Fibroblast of skin of back (primary cell): Measurements from ENCODE around the gene CCDC78.
"Not testable (repeated sequence)": the region's sequence is repeated elsewhere in the genome, so short reads cannot be mapped to it uniquely, and the experiment has no call there.

ENCODE experiments used
- DNase-seq: peaks from one replicate; pipeline ENCODE4 v3.0.0-alpha.2; 2013

CCDC78 gene

DNA sequence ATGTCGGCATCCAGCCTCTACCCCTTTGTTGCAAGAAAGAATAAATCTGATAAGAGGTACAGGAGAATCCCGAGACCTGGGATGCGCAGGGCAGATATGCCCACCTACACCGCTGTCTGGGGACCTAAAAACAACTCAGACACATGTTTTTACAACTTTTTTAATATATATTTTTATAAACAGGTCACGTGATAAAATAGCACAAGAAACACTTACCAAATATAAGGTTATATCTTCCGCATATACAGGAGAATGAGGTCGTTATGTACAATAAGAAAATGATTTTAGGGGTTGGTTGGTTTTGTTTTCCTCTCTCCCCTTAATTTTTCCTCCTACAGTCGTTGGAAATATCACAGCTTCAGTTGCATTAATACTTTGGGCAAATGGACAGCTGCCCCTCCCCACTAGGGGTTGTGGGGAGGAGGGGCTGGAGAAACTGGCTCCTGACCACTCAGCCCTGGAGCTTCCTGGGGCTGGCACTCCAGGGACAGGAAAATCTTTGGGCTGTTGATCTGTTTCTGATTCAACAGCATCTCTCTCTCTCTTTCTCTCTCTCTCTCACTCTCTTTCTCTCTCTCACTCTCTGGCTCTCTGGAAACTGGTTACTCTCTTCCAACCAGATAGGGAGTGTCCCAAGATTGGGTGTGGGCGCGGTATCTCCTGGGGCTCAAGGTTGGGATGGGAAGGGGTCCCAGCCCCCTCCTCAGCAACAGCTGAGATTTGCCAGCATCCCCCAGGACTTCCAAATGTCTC, 33.7 kb downstream of the CCDC78 start:
- DNase-seq, result no peak

DNA sequence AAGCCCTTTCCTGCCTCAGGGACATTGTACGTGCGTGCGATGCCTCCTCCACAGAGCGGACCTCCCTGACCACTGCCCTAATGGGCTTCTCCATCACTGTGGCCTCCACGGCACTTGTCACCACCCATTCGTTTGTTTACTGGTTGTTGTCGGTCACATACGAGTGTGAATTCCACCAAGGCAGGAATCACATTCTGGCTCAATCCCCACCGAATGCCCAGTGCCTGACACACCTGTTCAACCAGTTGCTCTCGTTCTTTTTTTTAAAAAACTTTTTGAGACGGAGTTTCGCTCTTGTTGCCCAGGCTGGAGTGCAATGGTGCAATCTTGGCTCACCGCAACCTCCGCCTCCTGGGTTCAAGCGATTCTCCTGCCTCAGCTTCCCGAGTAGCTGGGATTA, 35.0 kb downstream of the CCDC78 start:
- not testable (repeated sequence) for DNase-seq

DNA sequence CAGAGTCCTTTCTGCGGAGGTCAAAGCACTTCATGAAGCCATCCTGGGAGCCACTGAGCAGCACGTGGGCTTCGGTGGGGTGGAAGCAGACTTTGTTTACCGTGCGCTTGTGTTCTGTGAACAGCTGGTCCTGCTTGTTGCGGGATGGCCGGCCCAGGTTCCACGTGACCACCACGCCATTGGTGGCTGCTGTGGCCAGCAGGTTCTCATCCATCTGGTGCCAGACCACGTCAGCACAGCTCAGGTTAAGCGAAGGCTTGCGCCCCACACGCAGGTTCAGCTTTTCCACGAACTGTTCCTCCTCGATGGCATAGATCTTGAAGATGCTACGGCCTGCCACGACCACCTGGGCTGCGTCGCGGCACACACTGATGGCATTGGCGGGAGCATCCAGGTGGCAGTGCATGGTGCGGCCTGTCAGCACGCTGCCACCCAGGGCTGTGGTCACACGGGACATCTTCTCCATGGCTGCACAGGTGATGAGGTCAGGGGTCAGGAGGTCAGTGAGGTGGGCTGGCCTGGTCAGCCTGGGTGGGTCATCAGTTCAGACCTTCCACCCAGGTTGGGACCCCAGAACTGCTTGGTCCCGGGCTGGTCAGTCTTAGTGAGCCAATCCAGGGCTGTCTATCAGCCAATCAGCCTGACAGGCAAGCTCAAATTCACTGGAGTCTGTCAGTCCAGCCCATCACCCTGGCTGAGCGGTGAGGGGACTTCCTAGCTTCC, 36.9 kb downstream of the CCDC78 start:
- DNase-seq, result no peak

DNA sequence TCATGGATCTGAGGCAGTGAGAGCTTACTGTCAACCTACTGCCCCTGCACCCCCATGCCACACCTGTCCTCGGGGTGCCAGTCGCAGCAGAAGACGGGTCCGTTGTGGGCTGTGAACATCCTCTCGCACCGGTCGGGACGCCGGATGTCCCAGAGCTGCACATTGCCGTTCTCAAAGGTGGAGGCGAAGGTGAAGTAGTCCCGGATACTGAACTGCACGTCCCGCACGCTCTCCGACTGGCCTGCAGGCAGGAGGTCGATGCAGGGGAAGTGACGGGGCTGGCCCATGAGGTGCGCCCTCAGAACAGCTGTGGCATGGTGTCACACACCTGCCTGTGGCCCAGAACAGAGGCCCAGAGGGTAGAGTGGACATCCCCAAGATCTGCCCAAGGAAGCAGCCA, 38.7 kb downstream of the CCDC78 start:
- no peak for DNase-seq

DNA sequence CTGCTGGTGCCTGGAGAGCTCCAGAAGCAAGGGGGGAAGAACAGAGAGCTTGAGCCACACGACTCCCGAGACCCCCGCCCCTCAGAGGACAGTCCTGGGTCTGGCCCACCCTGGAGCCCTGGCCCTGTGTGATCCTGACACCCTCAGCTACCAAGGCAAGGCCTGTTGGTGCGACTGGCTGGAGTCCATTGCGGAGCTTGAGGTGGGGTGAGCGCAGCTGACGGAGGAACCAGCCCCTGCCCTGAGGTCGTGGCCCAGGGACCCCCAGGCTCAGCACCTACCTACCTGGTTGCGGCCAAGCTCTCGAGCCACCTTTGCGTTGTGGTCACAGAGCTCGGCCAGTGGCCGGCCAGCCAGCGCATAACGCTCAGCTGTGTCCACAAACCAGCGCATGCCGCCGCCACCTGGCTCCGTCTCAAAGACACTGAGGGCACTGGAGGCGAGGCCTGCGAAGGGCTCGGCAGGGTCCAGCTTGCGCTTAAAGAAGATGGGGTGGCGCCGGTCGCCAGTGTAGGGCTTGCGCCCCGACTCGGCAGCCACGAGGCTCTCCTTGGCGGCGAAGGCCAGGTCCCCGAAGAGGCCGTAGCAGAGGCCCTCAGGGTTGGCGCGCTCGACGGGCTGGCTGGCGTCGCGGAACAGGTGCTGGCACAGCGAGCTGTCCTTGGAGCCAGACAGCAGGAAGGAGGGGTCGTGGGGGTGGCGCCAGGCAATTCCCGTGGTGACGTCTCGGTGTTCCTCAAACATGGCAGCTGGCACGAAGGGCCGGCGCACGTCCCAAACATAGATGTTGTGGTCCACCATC, 39.6 kb downstream of the CCDC78 start:
- no peak for DNase-seq

DNA sequence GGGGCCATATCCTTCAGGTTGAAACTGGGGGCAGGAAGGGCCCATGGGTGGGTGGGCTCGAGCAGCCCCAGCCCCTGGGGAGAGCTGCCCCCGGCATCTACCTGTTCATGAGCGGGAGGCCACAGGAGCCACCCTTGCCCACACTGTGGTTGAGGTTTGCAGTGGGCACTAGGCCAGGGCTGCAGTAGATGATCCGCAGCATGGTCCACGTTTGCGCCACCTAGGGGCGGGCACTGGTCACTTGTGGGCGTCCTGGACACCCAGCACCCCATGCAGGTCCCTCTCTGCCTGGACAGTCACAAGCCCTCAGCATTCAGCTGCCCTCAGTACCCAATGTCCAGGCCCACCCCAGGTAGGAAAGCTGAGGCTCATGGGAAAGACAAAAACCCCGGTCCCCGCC, 40.3 kb downstream of the CCDC78 start:
- peak; percentile 44 for DNase-seq

DNA sequence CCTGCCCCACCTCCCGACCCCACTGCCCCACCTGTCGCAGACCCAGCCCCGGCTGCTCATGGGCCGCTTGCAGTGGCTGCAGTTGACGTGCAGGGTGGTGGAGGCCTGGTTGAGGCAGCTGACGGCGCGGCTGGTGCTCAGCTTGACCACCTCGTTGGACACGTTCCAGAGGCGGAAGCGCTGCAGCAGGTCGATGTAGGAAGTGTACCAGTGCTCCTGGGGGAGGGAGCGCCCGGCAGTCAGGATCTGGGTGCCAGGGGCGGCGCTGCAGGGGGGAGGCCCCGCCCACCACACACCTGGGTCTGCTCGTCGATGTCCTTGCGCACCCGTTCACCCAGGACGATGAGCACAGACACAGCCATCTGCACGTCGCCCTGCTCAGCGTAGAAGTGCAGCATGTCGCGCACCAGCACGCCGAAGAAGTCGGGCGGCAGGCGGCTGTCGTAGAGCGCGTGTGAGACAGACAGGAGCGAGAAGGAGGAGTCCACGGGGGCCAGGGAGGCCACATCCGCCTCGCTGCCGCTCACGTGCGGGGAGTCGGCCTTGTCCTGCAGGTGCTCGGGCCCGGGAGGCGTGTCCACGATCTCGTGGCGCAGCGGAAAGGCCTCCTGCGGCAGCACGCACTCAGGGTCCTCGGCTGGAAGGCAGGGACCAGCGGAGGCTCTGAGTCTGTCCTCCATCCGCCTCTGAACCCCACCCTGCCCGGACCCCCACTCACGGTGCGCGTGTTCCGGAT, 41.1 kb downstream of the CCDC78 start:
- no peak for DNase-seq

DNA sequence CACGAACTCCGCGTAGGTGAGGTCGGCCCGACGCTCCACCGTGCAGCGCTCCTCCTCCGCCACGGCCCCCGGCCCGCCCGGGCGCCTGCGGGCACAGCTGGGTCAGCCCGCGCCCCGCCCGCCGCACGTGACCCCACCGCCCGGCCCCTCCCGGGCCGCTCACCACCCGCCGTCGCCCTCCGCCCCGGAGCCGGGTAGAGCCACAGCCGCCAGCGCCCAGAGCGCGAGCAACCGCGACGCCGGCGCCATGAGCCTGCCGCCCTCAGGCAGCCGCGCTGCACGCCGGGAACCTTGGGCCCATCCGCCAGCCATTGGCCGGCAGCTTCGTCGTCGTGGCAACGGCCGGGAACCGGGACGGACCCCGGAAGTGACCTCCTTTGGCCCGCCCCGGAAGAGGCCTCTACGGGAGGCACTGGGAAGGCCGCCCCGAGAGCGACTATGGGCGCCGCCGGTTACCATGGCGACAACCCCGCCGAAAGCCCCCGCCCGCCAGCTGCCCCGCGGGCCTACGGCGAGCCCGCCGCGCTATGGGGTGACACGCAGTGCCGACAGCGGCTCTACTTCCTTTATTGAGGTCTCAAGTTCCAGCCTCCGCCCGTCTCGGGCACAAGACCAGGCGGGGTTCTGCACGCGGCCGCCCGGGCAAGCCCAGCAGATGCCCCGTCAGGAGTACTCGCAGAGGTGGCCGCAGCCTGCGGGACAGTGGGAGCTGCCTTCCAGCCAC, 42.0 kb downstream of the CCDC78 start, which contains the start of gene JMJD8:
JMJD8 (minus strand) TSS at position 264 of the 724 bp plus-strand sequence; CDS start at position 249, 15 bp downstream.
- peak; percentile 96 for DNase-seq

DNA sequence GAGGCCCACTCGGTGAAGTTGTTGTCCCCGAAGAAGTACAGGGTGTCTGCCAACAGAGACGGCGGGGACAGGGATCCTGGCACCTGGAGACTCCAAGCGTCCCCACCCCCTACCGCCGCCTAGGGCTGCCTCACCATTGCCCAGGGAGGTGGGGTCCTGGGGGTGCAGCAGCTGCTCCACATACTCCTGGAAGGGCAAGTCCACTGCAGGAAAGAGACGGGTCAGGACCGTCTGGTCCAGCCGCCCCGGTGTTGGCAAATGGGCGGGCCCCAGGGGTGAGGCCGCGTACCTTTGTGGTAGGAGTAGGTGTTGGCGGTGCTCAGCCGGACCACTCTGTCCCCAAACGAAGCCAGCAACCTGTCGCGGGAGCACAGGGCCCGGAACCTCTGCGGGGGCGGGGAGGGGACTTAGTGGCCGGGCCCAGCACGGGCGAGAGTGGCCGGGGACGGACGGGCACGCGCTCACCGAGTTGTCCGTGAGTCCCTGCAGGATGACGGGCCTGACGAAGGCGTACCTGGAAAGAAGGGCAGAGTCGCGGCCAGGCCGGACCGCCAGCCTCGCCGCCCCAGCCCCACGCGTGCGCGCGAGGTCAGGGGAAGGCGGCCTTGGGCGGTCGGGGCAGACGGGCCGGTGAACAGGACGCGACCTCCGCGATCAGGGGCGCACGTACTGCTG, 42.7 kb downstream of the CCDC78 start:
- no peak for DNase-seq

DNA sequence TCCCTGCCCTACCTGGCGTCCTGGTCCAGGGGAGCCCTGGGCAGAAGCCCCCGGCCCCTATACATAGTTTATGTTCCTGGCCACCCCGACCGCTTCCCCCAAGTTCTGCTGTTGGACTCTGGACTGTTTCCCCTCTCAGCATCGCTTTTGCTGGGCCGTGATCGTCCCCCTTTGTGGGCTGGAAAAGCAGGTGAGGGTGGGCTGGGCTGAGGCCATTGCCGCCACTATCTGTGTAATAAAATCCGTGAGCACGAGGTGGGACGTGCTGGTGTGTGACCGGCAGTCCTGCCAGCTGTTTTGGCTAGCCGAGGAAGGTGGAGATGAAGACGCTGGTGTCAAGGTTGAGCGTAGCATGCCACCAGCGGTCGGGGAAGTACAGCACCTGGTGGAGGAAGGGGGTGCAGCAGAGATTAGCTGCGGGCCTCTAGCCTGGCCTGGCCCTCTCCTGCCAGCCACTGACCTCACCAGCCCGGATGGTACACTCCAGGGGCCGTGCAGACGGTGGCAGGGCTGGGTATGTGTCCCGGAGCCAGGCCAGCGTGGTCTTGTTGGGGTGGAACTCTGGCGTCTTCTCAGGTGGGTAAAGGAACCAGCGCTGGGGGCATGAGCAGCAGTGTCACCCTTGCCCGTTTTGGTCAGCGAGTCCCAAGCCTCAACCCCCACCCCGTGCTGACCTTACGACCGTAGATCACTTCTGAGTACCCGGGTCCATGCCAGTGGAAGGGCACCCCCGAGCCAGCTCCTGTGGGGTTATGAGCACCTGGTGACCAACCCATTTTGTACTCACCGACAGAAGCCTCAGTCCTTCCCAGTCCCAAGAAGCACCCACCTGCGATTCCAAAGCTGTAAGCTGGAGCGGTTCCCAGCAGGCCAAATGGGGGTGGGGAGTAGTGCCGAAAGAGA, 43.5 kb downstream of the CCDC78 start:
- DNase-seq, result no peak

DNA sequence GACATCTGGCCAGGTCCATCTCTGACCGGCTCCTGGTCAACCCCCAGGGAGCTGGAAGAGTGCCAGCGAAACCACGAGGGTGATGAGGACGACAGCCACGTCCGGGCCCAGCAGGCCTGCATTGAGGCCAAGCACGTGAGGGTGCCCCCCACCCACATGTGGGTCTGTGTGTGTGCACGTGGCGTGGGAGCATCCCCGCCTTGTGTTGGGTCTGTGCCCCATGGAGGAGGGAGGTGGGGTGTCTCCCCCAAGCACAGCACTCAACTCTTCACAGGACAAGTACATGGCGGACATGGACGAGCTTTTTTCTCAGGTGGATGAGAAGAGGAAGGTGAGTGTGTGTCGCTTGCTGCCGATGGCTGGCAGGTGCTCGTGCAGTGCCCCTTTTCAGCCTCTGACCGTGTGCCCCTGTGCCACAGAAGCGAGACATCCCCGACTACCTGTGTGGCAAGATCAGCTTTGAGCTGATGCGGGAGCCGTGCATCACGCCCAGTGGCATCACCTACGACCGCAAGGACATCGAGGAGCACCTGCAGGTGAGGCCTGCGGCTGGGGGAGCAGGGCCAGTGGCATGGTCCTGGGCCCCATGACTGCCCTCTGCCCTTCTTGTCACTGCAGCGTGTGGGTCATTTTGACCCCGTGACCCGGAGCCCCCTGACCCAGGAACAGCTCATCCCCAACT, 44.4 kb downstream of the CCDC78 start:
- no peak for DNase-seq

DNA sequence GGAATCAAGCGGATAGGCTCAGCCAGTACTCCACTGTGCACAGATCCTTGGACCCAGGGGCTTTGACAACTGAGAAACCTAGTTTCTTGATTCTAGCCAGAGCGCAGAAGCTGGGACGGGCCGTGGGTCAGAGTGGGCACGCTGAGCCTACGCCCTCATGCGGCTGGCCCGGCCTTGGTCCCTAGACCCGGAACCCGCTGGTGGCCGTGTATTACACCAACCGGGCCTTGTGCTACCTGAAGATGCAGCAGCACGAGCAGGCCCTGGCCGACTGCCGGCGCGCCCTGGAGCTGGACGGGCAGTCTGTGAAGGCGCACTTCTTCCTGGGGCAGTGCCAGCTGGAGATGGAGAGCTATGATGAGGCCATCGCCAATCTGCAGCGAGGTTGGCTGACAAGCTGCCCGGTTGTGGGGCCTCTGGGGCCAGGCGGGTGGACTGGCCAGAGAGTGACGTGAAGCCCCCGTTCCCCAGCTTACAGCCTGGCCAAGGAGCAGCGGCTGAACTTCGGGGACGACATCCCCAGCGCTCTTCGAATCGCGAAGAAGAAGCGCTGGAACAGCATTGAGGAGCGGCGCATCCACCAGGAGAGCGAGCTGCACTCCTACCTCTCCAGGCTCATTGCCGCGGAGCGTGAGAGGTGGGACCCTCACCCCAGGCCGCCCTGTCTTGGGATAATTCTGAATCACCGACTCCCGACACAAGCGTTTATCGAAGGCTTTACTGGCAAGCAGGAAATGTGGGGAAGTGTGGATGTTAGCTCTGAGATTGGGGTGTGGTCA, 45.1 kb downstream of the CCDC78 start:
- DNase-seq, result peak; percentile 38

DNA sequence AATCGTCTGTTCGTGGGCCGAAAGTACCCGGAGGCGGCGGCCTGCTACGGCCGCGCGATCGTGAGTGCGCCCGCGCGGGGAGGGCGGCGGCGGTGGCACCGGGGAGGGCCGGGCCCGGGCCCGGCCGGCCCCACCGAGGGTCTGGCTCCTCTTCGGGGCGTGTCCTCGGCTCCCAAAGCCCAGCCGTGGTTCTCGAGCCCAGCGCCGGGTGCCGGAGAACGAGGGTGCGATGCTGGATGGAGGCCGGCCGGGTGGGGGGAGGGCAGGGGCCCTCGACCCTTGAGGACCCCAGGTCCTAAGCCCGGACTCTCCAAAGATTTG, 45.7 kb downstream of the CCDC78 start:
- no peak for DNase-seq

DNA sequence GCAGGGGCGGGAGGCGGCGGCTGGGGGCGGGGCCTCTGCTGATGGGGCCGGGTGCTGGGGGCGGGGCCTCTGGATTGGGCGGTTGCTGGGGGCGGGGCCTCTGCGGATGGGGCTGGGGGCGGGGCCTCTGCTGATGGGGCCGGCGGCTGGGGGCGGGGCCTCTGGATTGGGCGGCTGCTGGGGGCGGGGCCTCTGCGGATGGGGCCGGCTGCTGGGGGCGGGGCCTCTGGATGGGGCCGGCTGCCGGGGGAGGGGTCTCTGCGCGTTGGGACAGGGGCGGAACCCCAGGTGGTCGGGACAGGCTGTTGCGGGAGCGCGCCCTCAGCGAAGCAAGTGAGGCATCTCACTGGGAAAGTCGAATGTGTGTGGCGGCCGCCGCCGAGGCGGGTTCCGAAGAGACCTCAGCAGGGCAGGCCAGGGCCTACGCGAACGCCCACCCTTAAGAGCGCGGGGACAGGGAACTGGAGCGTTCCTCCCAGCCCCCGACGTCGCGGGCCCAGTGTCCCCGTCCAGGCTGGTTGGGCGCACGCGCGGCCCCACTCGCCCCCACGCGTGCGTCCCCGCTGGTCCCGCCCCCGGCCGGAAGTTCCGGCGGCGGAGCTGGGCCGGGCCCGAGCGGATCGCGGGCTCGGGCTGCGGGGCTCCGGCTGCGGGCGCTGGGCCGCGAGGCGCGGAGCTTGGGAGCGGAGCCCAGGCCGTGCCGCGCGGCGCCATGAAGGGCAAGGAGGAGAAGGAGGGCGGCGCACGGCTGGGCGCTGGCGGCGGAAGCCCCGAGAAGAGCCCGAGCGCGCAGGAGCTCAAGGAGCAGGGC, 46.2 kb downstream of the CCDC78 start, which contains the start of gene STUB1:
STUB1 (plus strand) TSS at position 597 of the 811 bp plus-strand sequence; CDS start at position 713, 116 bp downstream.
- peak; percentile 85 for DNase-seq

DNA sequence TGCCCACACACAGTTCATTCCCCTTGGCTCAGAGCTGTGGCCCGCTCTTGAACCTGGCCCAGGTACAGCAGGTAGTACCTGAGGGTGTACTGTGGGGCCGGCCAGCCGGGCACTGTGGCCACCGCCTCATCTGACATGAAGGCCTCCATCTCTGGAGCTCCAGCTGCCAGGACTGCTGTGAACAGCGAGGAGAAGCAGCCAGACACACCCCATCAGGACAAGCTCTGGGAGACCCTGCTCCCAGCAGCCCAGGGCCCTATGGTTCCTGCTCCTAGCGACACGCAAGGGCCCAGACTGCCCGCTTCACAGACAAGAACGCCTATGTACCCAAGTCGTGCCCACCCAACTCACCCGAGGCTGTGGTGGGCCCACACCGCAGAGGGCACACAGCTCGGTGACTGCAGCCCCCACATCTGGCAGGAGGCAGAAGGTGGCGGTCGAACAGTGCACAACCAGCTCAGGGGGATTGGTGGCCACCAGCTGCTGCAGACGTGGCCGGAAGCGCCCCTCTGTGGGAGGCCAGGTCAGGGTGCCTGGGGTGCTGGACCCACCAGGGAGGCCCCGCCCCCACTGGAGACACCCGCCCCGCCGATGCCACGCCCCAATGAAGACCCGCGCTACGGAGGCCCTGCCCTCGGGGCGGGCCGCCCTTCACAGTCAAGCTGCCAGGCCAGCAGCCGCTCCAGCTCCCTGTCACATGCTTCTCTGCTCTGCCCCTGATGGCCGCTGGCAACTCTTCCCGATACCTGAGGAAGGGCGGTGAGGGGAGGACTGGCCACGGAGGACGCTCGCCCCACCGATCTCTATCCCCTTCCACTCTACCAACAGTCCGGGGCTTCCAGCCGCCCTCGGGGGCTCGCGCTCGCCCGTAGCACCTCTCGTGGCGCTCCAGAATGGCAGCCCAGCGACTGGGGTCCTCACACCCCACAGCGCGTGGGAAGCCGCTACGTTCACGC, 47.1 kb downstream of the CCDC78 start:
- DNase-seq, result peak; percentile 63

DNA sequence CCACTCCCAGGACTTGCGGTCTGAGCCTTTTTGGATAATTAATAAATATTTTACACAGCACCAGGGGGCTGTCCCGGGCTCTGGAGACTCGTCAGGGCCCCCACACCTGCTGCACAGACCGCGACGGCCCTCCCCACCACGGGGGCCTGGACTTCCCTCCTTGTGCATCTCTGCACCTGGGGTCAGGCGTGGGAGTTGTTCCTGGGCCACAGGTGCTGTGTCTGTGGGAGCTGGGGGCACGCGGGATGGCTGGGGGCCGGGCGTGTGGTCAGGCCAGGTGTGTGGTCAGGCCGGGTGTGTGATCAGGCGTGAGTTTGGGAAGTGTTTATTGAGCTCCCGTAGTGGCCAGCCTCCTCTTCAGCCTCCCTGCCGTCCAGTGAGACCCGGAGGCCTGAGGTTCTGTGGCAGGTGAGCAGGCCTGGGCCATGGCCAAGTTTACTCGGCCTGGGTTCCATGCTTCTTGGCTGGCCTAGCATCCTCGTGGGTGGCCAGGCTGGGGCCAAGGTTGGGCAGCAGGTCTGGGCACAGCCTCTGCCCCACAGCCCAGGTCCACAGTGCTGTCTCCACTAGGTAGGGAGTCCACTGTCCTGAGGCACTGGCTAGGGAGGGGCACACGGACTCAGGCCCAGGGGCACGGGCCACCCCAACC, 47.9 kb downstream of the CCDC78 start:
- DNase-seq, result no peak
